Measurements from ENCODE around the gene TAF6L.
"Not testable (repeated sequence)": the region's sequence is repeated elsewhere in the genome, so short reads cannot be mapped to it uniquely, and the experiment has no call there.

TAF6L gene

DNA sequence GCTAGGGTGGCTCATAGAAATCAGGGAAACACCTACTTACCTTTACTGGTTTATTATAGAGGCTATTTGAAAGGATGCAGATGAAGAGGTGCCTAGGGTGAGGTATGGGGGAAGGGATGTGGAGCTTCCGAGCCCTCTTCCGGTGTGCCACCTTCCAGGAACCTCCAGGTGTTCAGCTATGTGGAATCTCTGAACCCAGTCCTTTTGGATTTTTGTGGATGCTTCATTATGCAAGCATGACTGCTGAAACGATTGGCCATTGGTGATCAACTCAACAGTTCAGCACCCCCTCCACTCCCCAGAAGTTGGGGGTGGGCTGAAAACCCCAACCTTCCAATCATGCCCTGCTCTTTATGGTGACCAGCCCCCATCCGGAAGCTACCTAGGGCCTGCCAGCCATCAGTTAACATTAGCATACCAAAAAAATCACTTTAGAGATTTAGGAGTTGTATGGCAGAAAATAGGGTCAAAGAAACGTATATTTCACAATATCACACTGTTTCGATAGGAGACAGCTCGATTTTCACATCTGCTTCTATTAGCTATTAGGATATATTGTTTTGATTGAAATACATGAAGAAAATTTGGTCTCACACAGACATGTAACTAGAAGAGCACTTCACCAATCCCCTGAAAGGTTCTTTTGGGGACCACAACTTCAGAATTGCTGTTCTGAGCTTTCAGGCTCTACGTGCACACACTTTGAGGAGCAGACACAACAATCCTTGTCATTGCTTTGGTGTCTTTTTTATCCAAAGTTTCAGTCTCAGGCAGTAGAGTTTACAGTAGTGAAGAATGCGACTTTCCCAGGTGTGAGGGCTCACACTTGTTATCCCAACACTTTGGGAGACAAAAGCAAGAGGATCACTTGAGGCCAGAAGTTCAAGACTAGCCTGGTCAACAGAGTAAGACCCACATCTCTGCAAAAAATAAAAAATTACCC is 13.1 kb upstream of the TAF6L start:
- no peak for DNase-seq

DNA sequence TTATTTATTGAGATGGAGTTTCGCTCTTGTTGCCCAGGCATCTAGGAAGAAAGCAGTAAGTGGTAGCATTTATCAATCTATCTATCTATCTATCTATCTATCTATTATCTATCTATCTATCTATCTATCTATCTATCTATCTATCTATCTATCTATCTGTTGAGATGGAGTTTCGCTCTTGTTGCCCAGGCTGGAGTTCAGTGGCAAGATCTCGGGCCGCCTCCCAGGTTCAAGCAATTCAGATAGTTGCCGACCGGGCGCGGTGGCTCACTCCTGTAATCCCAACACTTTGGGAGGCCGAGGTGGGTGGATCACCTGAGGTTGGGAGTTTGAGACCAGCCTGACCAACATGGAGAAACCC is 10.3 kb upstream of the TAF6L start:
- DNase-seq, result not testable (repeated sequence)

DNA sequence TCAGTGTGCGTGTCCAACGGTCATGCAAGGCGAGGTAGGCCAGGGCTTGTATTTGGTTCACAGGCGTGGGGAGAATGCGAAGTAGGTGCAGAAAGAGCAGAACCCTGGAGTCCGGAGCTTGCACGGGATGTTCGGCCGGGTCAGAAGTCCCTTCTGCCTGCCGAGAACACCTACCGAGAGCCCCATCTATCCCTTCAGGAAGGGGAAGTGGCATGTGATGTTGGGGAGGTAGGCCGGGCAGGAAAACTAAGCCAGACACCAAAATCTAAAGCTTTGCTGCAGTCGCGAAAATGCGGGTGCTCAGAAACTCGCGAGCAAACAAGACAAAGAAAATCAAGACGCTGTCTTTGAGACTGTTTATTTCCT is 435 bp upstream of the TAF6L start:
- no peak for DNase-seq

DNA sequence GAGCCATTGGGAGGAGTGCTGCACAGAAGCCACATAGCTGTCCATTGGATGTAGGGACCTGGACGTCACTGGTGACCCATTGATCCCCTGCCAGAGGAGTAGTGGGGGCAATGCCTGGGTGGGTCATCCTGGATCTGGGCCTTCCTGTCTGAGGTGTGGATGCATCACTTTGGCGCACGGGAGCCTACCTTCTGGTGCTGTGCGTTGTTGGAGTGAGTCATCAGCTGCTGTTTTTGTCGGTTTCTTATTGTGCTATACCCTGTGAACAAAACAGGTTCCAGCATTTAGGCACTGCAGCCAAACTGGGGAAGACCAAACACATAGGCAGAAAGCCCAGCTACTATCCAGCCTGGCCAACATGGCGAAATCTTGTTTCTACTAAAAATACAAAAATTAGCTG is 3.2 kb downstream of the TAF6L start:
- no peak for DNase-seq

DNA sequence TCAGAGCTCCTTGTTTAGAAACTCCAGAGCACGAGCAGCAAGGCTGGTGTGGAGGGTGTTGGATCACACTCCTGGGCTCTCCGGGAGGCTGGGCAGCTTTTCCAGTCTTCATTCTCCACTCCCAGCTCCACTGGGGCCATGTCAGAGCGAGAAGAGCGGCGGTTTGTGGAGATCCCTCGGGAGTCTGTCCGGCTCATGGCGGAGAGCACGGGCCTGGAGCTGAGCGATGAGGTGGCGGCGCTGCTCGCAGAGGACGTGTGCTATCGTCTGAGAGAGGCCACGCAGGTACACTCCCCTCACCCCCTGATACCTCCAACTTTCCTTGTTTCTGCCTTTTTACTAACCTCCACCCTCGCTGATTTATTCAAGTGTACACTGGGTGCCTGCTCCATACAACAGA is 4.5 kb downstream of the TAF6L start:
- no peak for DNase-seq

DNA sequence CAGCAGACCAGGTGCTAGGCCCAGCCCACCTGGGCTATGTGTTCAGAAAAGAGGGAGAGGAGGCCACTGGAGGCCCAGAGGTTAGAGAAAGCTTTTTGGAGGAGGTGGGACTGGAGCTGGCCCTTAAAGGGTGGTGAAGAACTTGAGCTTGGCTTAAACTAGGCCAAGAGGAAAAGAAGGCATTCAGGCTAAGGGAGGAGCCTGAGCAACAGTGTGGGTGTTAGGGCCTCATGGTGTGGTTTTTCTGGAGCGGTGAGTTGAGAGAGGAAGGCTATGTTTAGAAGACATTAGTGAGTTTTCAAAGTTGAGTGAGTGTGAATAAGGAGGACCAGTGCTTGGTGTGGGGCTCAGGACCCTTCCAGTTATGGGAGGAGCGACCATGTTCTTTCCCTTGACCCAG is 6.2 kb downstream of the TAF6L start:
- no peak for DNase-seq

DNA sequence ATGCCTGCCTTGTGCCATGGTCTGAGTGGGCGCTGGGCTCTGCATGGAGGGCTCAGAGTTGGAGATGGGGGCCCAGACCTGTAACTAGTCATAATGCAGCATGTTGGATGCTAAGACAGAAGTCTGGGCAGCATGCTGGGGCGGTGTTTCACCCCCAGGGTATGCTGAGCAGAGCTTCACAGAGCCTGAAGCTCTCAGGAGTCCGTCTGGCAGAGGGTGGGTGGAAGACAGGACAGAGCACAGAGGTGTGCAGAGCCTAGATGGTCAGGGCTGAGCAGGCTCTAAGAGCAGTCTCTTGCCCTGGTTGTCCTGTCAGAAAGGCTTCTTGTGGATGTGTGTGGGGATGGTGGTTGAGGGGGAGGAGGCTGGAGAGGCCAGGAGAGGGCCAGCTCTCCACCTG is 7.2 kb downstream of the TAF6L start:
- DNase-seq, result no peak

DNA sequence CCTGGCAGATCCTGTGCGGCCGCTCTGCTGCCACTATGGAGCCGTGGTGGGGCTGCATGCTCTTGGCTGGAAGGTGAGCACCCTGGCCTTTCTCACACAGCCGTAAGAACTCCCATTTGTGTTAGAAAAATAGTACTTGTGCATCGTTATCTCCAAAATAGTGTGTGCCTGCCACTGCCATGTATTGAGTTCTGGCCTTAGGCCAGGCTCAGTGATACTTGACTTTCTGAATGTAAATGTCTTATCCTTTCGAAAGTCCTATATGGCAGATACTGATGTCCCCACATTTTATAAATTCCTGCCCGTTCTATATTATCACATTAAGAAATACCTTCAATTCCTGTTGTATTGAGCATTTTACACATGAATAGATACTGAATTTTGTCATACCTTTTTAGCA is 11.6 kb downstream of the TAF6L start:
- DNase-seq, result no peak

DNA sequence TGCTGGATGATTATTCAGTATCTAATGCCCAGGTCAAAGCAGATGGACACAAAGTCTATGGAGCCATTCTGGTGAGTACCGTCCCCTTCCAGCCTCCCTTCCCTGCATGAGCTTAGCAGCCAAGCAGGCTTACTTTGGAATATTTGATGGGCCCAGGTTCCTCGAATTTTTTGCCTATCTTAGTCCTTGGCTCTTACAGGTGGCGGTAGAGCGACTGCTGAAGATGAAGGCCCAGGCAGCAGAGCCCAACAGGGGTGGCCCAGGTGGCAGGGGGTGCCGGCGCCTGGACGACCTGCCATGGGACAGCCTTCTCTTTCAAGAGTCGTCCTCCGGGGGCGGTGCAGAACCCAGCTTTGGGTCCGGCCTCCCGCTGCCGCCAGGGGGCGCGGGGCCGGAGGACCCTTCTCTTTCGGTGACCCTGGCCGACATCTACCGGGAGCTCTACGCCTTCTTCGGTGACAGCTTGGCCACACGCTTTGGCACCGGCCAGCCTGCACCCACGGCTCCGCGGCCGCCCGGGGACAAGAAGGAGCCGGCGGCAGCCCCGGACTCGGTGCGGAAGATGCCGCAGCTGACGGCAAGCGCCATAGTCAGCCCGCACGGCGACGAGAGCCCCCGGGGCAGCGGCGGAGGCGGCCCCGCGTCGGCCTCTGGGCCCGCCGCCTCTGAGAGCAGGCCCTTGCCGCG is 15.3 kb downstream of the TAF6L start:
- DNase-seq, result peak; percentile 80

DNA sequence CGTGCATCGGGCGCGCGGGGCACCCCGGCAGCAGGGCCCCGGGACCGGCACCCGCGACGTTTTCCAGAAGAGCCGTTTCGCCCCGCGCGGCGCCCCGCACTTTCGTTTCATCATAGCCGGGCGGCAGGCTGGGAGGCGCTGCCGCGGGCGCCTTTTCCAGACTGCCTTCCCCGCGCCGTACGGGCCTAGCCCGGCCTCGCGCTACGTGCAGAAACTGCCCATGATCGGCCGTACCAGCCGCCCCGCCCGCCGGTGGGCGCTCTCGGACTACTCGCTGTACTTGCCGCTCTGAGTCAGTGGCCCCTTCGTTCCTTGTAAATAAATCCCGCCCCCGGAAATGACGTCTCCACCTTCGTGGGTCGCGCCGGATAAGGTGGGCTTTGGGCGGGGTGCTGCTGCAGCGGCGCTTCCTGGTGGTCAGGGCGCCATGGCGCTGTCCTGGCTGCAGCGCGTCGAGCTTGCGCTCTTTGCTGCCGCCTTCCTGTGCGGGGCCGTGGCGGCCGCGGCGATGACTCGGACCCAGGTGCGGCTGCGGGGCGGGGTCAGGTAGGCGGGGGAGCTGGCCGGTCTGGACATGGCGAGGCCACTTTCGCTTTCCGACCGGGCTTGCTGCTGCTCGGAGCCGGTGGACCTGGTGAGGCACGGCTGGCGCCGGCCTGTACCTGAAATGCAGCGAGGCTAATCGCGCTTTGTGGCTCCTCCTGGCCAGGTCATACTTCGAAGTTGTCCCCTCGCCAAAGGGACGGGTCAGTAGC is 16.0 kb downstream of the TAF6L start, which contains the start of gene TMEM179B:
Gene TMEM179B, plus strand, starts transcription at position 398 of the 755 bp plus-strand sequence. Its CDS starts 30 bp downstream, at position 428.
- peak; percentile 98 for DNase-seq

DNA sequence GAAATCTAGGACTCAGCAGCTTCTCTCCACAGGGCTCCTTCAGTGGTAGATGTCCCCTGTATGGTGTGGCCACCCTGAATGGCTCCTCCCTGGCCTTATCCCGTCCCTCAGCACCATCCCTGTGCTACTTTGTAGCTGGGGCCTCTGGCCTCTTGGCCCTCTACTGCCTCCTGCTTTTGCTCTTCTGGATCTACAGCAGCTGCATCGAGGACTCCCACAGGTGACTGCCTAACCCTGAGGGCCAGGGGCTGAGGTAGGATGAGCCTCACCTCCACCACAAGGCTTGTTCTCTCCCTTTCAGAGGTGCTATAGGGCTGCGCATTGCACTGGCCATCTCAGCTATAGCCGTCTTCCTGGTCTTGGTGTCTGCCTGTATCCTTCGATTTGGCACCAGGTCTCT is 17.8 kb downstream of the TAF6L start:
- DNase-seq, result no peak

DNA sequence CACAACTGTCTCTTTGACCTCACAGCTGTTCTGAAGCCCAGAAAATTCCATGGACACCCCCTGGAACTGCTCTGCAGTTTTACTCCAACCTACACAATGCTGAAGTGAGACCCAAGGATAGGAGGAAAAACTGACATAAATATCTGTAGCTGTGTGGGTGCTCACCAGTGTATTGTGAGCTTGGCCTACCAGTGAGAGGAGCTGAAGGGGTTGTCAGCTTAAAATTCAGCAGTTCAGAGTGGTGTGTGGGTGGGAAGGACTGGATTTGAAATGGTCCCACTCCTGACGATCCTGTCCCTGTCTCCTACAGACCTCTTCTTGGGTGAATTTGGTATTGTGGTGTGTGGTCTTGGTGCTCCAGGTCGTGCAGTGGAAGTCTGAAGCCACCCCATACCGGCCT is 18.4 kb downstream of the TAF6L start:
- DNase-seq, result no peak

DNA sequence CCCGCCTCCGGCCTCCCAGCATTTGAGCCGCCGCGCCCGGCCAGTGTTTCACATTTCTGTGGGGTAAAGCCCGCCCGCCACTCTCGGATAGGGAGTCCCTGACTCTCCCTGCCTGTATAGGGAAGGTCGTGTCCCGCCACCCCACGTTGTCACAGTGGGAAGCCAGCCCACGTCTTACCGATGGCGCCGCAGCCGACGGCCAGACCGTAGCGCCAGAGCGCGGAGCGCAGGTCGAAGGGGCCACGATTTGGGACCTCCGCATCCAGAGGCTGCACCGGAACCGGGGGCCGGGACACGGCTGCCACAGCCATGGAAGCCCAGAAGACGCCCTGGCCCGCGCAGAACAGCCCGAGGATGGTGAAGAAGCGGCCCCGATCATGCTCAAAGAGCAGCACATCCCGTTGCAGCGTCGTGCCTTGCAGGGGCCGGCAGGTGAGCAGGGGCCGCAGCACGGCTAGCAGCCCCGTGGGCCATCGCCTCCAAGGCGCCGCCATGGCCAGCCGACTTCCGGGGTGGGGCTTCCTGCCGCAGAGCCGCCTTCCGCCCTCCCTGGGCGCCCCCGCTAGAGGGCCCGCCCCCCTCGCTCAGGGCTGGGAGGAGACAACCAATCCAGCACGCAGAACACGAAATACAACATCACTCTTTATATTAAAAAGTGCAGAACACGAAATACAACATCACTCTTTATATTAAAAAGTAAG is 20.5 kb downstream of the TAF6L start, which contains the start of gene TMEM223:
Gene TMEM223, minus strand, starts transcription at position 506 of the 701 bp plus-strand sequence. Its CDS starts 12 bp downstream, at position 494.
- peak; percentile 80 for DNase-seq

DNA sequence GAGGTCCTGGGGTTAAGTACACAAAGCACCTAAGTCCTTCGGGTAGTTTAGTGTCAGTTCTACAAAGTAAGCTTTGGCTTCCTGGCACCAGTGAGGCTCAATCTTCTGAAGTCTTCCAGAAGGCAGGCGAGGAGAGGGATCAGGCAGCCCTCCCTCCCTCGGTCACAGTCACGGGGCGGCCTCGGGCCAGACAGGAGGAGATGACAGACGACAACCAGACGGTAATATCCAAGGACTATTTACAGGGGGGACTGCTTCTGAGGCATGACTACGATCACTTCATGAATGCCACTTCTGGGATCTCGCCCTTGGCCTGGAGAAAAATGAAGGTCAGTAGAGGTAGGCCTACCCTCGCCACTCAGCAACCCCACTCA is 21.0 kb downstream of the TAF6L start:
- DNase-seq, result no peak

DNA sequence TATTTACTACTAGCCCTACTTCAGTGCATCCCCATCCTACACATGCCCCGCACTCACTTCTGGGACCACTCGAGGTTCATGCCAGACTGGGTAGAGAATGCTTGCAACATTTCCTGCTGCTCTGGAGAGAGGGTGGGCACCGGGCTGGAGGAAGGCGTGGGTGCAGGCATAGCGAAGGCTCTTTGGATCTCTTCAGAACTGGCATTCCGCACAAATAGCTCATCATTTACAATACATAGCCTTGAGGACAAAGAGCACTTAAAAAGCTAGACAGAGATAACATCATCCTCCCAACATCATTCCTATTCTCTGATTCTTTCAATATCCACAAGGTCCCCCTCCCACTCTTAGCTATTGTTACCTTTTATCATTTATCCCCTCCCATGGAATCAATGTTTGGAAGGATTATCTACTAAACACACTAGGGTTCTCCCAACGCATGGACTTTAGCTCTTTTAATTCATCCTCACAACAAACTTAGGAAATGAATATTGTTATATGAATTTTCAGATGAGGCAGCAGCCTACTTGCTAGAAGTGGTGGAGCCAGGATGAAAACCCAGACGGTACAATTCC is 23.1 kb downstream of the TAF6L start:
- no peak for DNase-seq

DNA sequence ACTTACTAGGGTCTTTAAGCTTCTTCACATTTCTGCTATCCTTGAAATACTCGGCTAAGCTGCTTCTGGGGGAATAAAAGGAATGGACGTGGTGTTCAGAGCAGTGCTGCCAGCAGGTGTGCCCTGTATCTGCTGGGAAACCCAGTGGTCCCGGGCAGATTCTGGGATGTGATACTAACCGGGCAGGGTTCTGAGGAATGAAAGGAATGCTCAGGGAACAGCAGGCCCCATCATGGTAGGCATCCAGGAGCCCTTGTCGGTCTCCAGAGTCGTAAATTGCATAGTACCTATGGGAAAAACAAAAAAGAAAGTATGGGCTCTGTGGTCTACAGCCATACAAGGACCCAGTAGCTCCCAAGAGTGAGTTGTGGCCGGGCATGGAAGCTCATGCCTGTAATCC is 25.1 kb downstream of the TAF6L start:
- DNase-seq, result no peak

DNA sequence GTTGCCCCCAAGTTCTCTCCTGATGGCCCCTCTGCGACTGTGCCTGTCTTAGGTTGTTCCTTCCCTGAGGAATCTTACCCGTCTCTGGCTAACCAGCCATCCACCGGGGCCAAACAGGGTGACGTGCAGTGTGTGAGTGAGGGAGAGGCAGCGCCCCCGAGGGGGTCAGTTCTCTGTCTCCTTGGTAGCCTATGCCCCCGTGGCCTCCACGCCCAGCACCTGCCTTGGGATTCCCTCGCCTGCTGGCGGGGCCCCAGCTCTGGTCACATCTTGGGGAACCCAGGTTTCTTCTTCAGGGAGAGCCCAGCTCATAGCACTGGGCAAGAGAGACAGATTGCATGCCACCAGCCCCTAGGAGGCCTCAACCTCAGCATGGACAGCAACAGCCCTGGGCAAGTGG is 28.3 kb downstream of the TAF6L start:
- DNase-seq, result no peak

DNA sequence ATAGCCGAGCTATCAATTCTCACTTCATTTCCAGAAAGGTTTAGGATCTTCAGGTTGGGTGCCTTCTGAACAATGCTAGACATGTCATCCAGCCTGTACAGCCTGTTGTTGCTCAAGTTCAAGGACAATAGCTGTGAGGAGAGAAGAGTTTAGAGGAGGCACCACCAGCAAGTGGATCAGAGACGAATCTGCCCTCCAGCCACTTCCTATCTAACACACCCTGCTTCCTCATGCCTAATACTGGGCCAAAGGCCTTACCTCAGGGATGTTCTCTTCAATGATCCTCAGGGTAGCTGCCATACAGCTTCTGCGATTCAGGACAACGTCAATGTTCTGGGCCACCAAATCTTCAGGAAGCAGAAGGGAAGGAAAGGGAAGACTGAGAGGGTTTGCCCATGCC is 29.9 kb downstream of the TAF6L start:
- DNase-seq, result no peak

DNA sequence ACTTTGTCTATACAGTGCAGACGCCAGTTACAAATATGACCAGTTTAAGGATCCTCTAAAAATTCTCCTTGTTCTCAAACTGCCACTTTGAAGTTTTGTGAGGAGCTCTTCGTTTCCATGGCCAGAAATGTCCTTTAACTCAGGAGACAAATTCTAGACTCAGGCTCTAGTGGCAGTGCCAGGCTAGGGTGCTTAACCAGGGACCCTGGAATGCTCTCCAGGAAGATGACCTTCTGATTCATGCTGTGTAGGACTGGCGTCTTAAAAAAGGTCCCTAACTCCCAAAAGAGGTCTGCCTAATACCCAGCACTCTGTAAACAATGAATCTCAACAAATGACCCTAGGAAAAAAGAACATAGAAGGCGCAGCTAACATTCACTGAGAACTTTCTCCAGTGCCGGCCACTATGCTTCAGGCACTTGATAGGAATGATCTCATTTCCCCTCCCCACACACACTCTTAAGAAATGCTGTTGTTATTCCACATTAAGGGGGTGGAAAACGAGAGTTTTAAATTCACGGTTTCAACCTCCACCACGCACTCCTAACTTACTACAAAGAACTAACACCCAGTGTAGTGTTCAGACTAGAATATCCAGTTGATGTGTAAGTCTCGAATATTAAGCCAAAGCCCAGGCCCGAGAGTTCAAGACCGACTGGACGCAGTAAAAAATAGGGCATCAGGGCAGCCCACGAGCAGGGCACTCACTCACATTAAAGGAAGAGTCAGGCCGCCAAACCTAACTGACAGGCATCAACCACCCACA is 33.3 kb downstream of the TAF6L start:
- DNase-seq, result no peak

DNA sequence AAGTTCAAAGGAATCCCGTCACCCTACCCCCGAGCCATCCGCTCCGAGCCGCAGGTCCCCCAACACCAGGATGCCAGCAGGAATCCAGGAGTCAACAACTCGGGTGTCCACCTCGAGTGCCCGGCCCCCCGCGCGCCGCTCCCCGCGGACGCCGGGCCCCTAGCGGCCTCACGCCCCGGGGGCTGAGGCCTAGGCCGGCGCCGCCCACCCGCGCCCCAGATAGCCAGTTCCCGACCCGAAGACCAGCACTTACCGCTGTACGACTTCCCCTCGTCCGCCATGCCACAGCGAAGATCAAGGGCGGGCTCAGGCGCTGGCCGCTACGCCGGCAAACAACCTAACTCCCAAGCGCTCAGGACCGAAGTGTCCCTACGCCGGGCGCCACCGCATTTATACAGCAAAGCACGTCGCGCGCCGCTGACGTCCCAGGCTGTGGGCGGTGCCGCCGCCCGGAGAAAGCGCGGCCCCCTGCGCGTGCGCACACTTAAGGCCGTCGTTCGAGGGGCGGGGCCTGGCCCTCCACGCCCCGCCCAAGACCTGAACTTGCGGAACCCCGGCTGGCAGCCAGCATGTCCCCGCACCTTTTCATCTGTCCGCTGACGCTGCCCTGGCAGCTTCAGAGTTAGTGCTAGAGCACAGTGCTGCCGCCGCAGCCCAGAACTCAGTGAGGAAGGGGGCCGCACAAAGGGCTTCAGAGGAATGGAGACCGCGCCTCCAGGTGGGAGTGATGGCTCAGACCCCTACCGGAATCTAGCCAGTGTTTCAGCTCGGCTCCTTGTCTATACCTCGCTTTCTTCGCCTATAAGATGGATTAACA is 34.1 kb downstream of the TAF6L start, which contains the start of gene NXF1:
Gene NXF1, minus strand, starts transcription at position 365 of the 817 bp plus-strand sequence. Its CDS starts 84 bp downstream, at position 281.
- DNase-seq, result peak; percentile 95

All from NCI-H1105 (cell line).